Measurements from ENCODE around the gene PCDHB9.
"Not testable (repeated sequence)": the region's sequence is repeated elsewhere in the genome, so short reads cannot be mapped to it uniquely, and the experiment has no call there.

The PCDHB9 gene

DNA sequence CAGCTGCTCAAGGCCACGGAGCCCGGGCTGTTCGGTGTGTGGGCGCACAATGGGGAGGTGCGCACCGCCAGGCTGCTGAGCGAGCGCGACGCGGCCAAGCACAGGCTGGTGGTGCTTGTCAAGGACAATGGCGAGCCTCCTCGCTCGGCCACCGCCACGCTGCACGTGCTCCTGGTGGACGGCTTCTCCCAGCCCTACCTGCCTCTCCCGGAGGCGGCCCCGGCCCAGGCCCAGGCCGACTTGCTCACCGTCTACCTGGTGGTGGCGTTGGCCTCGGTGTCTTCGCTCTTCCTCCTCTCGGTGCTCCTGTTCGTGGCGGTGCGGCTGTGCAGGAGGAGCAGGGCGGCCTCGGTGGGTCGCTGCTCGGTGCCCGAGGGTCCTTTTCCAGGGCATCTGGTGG is 2.2 kb downstream of the PCDHB9 start:
- DNase-seq = not testable (repeated sequence)

DNA sequence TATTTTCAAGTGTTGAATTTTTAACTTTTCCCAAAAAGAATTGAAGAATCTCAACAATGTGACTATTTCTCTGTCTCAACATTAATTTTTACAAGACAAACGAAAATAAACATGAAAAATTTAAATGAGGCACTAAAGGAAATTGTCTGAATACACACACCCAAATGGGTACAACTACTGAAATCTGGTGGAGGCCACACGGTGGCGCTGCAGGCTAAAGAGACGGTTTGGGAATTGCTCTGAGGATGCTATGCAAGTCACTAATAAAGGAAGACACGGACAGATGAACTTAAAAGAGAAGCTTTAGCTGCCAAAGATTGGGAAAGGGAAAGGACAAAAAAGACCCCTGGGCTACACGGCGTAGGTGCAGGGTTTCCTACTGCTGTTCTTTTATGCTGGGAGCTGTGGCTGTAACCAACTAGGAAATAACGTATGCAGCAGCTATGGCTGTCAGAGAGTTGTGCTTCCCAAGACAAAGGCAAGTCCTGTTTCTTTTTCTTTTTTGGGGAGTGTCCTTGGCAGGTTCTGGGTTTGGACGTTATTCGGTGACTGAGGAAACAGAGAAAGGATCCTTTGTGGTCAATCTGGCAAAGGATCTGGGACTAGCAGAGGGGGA is 5.3 kb downstream of the PCDHB9 start, which contains the start of gene PCDHB10:
TSS of gene PCDHB10 (plus strand) at position 244 of the 616 bp plus-strand sequence. CDS start at position 444, 200 bp downstream.
- no peak for DNase-seq

DNA sequence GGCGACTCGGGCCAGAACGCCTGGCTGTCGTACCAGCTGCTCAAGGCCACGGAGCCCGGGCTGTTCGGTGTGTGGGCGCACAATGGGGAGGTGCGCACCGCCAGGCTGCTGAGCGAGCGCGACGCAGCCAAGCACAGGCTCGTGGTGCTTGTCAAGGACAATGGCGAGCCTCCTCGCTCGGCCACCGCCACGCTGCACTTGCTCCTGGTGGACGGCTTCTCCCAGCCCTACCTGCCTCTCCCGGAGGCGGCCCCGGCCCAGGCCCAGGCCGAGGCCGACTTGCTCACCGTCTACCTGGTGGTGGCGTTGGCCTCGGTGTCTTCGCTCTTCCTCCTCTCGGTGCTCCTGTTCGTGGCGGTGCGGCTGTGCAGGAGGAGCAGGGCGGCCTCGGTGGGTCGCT is 7.4 kb downstream of the PCDHB9 start:
- DNase-seq = not testable (repeated sequence)

DNA sequence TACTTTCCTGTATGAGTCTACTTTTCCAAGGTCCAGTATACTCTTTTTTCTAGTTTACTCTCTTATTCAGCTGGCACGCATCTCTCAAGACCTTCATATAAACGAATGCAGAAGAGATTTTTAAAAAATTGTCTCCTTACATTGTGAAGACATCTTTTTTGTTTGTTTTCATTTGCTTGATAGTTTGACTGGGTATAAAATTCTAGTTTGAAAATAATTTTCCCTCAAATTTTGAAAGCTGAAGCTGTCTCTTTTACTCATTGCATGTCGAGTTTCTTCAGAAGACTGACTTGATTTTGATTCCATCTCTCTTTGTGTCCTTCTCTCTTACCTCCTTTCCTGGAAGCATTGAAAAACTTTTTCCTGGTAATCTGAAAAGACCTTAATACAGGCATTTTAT is 9.4 kb downstream of the PCDHB9 start:
- DNase-seq = no peak

DNA sequence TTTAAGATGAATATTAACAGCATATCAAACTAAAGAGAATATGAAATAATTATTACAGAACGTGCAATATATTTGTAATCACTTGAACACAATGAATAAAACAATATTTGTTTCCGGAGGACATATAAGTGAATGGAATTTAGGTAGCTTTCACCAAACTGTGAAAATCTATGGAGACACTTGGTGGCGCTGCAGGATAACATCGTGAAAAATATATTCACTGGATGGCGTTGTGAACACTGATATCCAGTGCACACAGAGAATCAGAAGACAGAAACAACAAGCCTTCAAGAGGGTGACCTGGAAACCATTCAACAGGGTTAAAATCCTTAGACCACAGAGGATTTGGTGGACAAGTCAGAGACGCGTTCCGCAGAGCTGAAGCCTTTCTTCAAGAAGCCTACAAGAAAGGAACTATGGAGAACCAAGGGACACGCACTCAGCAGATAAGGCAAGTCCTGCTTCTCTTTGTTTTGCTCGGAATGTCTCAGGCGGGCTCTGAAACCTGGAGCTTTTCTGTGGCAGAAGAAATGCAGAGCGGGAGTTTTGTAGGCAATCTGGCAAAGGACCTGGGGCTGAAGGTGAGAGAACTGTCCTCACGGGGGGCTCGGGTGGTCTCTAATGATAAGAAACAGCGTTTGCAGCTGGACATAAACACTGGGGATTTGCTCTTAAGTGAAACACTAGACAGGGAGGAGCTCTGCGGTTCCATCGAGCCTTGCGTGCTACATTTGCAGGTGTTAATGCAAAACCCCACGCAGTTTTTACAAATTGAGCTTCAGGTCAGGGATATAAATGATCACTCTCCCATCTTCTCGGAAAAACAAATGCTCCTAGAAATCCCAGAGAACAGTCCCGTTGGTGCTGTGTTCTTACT is 12.6 kb downstream of the PCDHB9 start, which contains the start of gene PCDHB11:
TSS of gene PCDHB11 (plus strand) at position 269 of the 877 bp plus-strand sequence. CDS start at position 417, 148 bp downstream.
- no peak for DNase-seq

DNA sequence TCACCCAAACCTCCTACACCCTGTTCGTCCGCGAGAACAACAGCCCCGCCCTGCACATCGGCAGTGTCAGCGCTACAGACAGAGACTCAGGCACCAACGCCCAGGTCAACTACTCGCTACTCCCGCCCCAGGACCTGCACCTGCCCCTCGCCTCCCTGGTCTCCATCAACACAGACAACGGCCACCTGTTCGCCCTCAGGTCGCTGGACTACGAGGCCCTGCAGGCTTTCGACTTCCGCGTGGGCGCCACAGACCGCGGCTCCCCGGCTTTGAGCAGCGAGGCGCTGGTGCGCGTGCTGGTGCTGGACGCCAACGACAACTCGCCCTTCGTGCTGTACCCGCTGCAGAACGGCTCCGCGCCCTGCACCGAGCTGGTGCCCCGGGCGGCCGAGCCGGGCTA is 14.2 kb downstream of the PCDHB9 start:
- not testable (repeated sequence) for DNase-seq

DNA sequence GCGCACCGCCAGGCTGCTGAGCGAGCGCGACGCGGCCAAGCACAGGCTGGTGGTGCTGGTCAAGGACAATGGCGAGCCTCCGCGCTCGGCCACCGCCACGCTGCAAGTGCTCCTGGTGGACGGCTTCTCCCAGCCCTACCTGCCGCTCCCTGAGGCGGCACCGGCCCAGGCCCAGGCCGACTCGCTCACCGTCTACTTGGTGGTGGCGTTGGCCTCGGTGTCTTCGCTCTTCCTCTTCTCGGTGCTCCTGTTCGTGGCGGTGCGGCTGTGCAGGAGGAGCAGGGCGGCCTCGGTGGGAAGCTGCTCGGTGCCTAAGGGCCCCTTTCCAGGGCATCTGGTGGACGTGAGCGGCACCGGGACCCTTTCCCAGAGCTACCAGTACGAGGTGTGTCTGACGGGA is 14.7 kb downstream of the PCDHB9 start:
- DNase-seq = not testable (repeated sequence)

DNA sequence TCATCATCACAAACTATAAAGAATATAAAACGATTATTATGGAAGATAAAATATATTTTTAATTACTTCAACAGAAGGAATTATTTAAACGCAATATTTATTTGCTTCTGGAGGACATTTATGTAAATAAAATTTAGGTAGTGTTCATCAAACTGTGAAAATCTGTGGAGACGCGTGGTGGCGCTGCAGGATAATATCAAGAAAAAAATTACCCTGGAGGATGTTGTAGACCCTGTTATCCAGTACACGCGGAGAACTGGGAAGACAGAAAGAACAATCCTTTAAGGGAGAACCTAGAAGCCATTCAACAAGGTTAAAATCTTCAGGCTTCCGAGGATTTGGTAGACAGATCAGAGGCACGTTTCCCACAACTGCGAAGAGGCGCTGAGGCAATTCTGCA is 21.5 kb downstream of the PCDHB9 start, which contains the start of gene PCDHB12:
TSS of gene PCDHB12 (plus strand) at position 242 of the 400 bp plus-strand sequence. CDS start 189 bp downstream, outside the sequence.
- no peak for DNase-seq

DNA sequence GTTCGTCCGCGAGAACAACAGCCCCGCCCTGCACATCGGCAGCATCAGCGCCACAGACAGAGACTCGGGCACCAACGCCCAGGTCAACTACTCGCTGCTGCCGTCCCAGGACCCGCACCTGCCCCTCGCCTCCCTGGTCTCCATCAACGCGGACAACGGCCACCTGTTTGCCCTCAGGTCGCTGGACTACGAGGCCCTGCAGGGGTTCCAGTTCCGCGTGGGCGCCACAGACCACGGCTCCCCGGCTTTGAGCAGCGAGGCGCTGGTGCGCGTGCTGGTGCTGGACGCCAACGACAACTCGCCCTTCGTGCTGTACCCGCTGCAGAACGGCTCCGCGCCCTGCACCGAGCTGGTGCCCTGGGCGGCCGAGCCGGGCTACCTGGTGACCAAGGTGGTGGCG is 23.3 kb downstream of the PCDHB9 start:
- not testable (repeated sequence) for DNase-seq

DNA sequence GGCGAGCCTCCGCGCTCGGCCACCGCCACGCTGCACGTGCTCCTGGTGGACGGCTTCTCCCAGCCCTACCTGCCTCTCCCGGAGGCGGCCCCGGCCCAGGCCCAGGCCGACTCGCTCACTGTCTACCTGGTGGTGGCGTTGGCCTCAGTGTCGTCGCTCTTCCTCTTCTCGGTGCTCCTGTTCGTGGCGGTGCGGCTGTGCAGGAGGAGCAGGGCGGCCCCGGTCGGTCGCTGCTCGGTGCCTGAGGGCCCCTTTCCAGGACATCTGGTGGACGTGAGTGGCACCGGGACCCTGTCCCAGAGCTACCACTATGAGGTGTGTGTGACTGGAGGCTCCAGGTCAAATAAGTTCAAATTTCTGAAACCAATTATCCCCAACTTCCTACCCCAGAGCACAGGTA is 23.9 kb downstream of the PCDHB9 start:
- not testable (repeated sequence) for DNase-seq

DNA sequence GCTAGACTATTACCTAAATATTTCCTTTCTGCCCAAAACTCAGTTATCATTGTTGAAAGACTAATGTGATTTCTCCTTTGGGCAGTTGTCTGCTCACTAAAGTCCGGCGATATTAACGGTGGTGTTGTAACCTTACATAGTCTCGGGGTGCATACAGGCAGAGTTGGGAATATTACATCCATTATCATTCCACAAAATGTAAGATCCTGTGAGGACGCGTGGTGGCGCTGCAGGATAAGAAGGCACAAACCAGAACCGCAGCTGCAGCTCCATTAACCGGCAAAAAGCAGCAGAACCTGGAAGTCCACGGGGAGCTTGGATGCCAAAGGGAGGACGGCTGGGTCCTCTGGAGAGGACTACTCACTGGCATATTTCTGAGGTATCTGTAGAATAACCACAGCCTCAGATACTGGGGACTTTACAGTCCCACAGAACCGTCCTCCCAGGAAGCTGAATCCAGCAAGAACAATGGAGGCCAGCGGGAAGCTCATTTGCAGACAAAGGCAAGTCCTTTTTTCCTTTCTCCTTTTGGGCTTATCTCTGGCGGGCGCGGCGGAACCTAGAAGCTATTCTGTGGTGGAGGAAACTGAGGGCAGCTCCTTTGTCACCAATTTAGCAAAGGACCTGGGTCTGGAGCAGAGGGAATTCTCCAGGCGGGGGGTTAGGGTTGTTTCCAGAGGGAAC is 26.8 kb downstream of the PCDHB9 start, which contains the start of gene PCDHB13:
TSS of gene PCDHB13 (plus strand) at position 264 of the 684 bp plus-strand sequence. CDS start at position 469, 205 bp downstream.
- DNase-seq = not testable (repeated sequence)

DNA sequence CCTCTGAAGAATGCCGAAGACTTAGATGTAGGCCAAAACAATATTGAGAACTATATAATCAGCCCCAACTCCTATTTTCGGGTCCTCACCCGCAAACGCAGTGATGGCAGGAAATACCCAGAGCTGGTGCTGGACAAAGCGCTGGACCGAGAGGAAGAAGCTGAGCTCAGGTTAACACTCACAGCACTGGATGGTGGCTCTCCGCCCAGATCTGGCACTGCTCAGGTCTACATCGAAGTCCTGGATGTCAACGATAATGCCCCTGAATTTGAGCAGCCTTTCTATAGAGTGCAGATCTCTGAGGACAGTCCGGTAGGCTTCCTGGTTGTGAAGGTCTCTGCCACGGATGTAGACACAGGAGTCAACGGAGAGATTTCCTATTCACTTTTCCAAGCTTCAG is 27.6 kb downstream of the PCDHB9 start:
- not testable (repeated sequence) for DNase-seq

DNA sequence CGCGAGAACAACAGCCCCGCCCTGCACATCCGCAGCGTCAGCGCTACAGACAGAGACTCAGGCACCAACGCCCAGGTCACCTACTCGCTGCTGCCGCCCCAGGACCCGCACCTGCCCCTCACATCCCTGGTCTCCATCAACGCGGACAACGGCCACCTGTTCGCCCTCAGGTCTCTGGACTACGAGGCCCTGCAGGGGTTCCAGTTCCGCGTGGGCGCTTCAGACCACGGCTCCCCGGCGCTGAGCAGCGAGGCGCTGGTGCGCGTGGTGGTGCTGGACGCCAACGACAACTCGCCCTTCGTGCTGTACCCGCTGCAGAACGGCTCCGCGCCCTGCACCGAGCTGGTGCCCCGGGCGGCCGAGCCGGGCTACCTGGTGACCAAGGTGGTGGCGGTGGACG is 28.5 kb downstream of the PCDHB9 start:
- not testable (repeated sequence) for DNase-seq

DNA sequence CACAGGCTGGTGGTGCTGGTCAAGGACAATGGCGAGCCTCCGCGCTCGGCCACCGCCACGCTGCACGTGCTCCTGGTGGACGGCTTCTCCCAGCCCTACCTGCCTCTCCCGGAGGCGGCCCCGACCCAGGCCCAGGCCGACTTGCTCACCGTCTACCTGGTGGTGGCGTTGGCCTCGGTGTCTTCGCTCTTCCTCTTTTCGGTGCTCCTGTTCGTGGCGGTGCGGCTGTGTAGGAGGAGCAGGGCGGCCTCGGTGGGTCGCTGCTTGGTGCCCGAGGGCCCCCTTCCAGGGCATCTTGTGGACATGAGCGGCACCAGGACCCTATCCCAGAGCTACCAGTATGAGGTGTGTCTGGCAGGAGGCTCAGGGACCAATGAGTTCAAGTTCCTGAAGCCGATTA is 29.1 kb downstream of the PCDHB9 start:
- DNase-seq = not testable (repeated sequence)

DNA sequence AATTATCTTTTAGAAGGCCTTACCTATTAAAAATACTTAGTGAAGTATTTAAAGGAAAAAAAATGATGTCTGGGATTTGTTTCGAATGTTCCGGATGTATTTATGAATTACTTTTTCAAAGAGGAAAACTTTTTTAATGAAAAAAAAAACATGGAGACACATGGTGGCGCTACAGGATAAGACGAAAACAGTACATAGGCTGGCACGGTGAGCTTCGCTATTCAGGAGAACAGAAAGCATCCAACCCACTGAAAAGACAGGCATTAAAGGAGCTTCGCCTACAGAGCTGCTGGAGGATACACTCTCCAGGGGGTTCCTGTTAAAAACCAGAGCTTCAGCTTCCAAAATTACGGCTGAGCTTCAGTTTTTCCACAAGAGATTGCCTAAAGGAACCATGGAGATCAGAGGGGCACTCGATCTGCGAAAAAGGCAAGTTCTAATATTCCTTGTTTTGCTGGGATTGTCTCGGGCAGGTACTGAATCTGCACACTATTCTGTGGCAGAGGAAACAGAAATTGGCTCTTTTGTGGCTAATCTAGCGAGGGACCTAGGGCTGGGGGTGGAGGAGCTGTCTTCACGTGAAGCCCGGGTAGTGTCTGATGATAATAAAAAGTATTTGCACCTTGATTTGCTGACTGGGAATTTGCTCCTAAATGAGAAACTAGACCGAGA is 36.3 kb downstream of the PCDHB9 start, which contains the start of gene PCDHB14:
TSS of gene PCDHB14 (plus strand) at position 232 of the 672 bp plus-strand sequence. CDS start at position 395, 163 bp downstream.
- DNase-seq = no peak

DNA sequence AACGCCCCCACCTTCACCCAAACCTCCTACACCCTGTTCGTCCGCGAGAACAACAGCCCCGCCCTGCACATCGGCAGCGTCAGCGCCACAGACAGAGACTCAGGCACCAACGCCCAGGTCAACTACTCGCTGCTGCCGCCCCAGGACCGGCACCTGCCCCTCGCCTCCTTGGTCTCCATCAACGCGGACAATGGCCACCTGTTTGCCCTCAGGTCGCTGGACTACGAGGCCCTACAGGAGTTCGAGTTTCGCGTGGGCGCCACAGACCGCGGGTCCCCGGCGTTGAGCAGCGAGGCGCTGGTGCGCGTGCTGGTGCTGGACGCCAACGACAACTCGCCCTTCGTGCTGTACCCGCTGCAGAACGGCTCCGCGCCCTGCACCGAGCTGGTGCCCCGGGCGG is 37.9 kb downstream of the PCDHB9 start:
- not testable (repeated sequence) for DNase-seq

DNA sequence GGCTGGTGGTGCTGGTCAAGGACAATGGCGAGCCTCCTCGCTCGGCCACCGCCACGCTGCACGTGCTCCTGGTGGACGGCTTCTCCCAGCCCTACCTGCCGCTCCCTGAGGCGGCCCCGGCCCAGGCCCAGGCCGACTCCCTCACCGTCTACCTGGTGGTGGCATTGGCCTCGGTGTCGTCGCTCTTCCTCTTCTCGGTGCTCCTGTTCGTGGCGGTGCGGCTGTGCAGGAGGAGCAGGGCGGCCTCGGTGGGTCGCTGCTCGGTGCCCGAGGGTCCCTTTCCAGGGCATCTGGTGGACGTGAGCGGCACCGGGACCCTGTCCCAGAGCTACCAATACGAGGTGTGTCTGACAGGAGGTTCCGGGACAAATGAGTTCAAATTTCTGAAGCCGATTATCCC is 38.5 kb downstream of the PCDHB9 start:
- not testable (repeated sequence) for DNase-seq

DNA sequence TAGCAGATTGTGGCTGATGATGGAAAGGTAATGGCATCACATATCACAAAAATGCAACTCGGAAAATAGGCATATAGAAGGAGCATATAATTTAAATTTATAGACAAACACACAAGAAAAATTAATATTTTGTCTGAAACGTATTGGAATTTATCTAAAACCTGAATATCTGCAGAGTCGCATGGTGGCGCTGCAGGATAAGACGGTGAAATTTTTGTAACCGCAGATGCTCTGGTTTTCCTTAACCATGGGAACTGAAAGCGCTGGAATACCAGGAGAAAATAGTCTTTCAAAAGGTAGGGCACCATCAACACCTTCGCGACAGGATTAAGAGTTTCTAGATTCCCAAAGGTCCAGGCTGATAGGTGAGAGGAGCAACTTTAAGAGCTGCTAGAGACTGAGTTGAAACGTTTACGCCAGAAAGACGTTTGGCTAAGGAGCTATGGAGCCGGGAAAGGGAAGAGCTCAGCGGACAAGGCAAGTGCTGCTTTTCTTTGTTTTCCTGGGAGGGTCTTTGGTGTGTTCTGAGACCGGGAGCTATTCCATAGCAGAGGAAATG is 47.2 kb downstream of the PCDHB9 start:
- no peak for DNase-seq

DNA sequence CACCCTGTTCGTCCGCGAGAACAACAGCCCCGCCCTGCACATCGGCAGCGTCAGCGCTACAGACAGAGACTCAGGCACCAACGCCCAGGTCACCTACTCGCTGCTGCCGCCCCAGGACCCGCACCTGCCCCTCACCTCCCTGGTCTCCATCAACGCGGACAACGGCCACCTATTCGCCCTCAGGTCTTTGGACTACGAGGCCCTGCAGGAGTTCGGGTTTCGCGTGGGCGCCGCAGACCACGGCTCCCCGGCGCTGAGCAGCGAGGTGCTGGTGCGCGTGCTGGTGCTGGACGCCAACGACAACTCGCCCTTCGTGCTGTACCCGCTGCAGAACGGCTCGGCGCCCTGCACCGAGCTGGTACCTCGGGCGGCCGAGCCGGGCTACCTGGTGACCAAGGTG is 49.0 kb downstream of the PCDHB9 start:
- not testable (repeated sequence) for DNase-seq

DNA sequence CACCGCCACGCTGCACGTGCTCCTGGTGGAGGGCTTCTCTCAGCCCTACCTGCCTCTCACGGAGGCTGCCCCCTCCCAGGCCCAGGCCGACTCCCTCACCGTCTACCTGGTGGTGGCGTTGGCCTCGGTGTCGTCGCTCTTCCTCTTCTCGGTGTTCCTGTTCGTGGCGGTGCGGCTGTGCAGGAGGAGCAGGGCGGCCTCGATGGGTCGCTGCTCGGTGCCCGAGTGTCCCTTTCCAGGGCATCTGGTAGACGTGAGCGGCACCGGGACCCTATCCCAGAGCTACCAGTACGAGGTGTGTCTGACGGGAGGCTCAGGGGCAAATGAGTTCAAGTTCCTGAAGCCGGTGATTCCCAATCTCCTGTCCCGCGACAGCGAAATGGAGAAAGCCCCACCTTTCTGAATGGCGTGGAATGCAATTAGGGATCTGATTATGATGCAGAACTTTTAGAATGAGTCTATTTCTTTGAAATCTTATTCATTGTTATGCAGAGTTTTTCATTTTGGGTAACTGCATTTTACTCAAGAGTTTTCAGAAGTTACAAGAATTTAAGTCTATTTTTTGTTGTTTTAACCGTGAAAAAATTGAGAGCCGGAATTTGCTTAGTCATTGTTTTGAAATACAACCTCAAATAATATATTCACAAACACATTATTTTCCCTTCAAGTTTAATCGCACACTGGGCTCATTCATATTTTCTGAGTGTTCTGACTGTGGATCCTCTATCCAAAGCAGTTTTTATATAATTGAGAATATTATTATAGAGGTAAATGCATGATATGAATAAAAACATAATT is 49.8 kb downstream of the PCDHB9 start:
- no peak for DNase-seq
